ENCODE results near the gene ZC2HC1B. TPM values are rescaled to one million over a fixed set of nuclear protein-coding genes. Genes with fewer than 3 reads are reported as not detected.

ZC2HC1B gene
- polyA plus RNA-seq, 3 donors = 0.07 TPM; not detected in 2

- WGBS, 3 donors = 56 to 70% (median 60%) methylated on average over 6 of the region's 6 CpGs
- no peak overlapping the region for H3K27ac ChIP-seq (ENCODE audit: low read depth, low read length)
These were observed 106.4 kb downstream of the ZC2HC1B start for GRCh38 chr6:143970456-143971218.

- WGBS, 3 donors = 56 to 69% (median 58%) methylated on average over 4 of the region's 4 CpGs
- no peak overlapping the region for H3K27ac ChIP-seq (ENCODE audit: low read depth, low read length)
These were observed 107.4 kb downstream of the ZC2HC1B start for GRCh38 chr6:143971482-143972205.

- WGBS, 3 donors = 70 to 82% (median 79%) methylated on average over 13 of the region's 13 CpGs
These were observed 109.1 kb downstream of the ZC2HC1B start for GRCh38 chr6:143973097-143973966.

GRCh38 chr6:143974089-143974488 is 109.8 kb downstream of the ZC2HC1B start:
- WGBS, 3 donors = 67 to 79% (median 76%) methylated on average over 8 of the region's 8 CpGs
- H3K27ac ChIP-seq (ENCODE audit: low read depth, low read length) = no peak overlapping the region

More at GRCh38 chr6:143973097-143973966, 109.1 kb downstream of the ZC2HC1B start:
- H3K27ac ChIP-seq (ENCODE audit: low read depth, low read length) = no peak overlapping the region

- H3K27ac ChIP-seq (ENCODE audit: low read depth, low read length) = no peak overlapping the region
- 69 to 78% (median 75%) methylated on average over 3 of the region's 3 CpGs for WGBS, 3 donors
These were observed 112.6 kb downstream of the ZC2HC1B start for GRCh38 chr6:143976806-143977349.

- WGBS, 3 donors = 95 to 100% (median 97%) methylated on average over 1 of the region's 1 CpG
These were observed 116.6 kb downstream of the ZC2HC1B start for GRCh38 chr6:143980921-143981320.

DNA sequence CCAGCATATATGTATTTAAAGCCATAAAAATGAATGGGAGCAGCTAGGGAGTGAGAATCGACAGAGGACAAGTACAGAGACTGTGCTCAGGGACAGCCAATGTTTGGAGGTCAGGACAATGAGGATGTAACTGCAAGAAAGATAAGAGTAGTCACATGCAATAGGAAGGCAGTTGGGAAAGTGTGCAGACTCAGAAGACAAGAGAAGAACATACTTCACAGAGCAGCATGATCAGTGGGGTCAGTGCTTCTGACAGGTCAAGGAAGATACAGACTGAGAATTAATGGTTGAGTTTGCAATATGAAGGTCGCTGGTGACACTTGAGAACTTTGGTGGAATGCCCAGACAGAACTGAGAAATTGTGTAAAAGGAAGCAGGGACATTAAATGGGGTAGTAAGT is 118.7 kb downstream of the ZC2HC1B start:
- WGBS, 3 donors = 73 to 84% (median 82%) methylated on average over 2 of the region's 2 CpGs
- H3K27ac ChIP-seq (ENCODE audit: low read depth, low read length) = no peak overlapping the region

More at GRCh38 chr6:143980921-143981320, 116.6 kb downstream of the ZC2HC1B start:
- no peak overlapping the region for H3K27ac ChIP-seq (ENCODE audit: low read depth, low read length)

DNA sequence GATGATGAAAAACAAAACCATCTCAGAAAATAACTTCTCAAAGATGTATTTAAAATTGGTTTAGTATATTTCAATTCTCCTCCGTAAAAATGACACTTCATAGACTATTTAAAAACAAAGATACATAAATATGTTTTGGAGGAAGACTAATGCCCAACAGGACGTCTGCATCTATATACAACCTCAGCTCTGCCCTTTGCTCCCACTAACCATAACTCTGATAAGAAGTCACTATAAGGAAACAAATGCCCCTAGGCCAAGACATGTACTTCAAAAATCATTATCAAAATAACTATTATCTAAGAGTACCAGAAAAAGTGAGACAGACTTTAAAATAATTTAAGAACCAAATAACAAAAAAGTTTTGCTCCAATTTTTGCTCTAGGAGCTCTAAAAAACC is 120.4 kb downstream of the ZC2HC1B start:
- WGBS, 3 donors = 70 to 81% (median 75%) methylated on average over 2 of the region's 2 CpGs
- H3K27ac ChIP-seq (ENCODE audit: low read depth, low read length) = no peak overlapping the region

DNA sequence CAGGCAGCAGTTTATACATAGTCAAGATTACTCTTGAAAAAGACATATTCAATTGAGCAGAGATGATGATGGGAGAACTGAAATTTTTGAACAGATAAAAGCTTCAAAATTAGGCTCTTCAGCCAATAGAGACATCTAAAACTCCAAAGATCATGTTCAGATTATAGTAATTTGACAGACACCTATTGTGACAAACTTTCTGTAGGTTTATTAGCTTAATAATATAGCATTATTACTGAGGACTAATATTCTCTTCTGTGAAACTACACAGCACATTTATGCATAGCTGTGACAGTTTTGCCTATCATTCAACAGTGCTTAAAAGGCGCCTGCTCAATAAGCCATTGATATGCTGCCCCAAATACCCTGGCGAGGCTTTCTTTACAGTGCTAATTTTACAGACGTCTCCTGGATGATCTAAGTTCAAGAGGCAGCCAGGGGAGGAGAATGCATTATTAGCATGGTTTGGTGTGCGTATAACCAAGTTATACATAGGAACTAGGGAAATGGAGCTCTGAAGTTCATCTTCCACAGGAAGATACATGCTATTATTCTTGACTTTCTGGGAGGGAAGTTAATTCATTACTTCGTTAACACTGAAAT is 122.3 kb downstream of the ZC2HC1B start:
- no peak overlapping the region for H3K27ac ChIP-seq (ENCODE audit: low read depth, low read length)
- 78 to 86% (median 79%) methylated on average over 5 of the region's 5 CpGs for WGBS, 3 donors

Other genes with a start within 250 kb of the ZC2HC1B start
- gene PHACTR2, start 186.5 kb upstream of the ZC2HC1B start, polyA plus RNA-seq = 10 to 100 TPM in 1 of 3 donors, 1 to 10 TPM in 2; 1.6 to 11.6 (median 9.0) TPM
- gene LTV1, start 21.1 kb upstream of the ZC2HC1B start, polyA plus RNA-seq = 10 to 100 TPM; 11.9 to 32.0 (median 22.0) TPM
- 10 to 100 TPM; 11.2 to 23.1 (median 17.6) TPM for gene PLAGL1, start 143.8 kb downstream of the ZC2HC1B start, polyA plus RNA-seq
- 100 to 1,000 TPM; 136 to 185 (median 177) TPM for gene SF3B5, start 231.1 kb downstream of the ZC2HC1B start, polyA plus RNA-seq

Measured in adipose tissue (tissue), 3 donors.